IMR-90 (cell line): Measurements from ENCODE around the gene C16orf86.

Experiments used
- BHLHE40 ChIP-seq: fragments of 150-350 bp; IDR thresholded peaks from 2 replicates; pipeline ENCODE4 v1.6.1; 2016; ENCODE audit warnings: mild to moderate bottlenecking, low read depth, low read length
- TF ChIP-seq, protein P1 (sequence below): conservative IDR thresholded peaks from 2 replicates; pipeline ENCODE4 v1.5.1; 2012; ENCODE audit warnings: mild to moderate bottlenecking, low read depth, low read length, improper control_type of control experiment
- TF ChIP-seq, protein P2 (sequence below): fragments of 150-350 bp; IDR thresholded peaks from 2 replicates; pipeline ENCODE4 v1.6.1; 2017; ENCODE audit warnings: mild to moderate bottlenecking, antibody characterized with exemption, low read length, low read depth

- TF ChIP-seq, protein P1, sequence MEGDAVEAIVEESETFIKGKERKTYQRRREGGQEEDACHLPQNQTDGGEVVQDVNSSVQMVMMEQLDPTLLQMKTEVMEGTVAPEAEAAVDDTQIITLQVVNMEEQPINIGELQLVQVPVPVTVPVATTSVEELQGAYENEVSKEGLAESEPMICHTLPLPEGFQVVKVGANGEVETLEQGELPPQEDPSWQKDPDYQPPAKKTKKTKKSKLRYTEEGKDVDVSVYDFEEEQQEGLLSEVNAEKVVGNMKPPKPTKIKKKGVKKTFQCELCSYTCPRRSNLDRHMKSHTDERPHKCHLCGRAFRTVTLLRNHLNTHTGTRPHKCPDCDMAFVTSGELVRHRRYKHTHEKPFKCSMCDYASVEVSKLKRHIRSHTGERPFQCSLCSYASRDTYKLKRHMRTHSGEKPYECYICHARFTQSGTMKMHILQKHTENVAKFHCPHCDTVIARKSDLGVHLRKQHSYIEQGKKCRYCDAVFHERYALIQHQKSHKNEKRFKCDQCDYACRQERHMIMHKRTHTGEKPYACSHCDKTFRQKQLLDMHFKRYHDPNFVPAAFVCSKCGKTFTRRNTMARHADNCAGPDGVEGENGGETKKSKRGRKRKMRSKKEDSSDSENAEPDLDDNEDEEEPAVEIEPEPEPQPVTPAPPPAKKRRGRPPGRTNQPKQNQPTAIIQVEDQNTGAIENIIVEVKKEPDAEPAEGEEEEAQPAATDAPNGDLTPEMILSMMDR = no peak
- TF ChIP-seq, protein P2, sequence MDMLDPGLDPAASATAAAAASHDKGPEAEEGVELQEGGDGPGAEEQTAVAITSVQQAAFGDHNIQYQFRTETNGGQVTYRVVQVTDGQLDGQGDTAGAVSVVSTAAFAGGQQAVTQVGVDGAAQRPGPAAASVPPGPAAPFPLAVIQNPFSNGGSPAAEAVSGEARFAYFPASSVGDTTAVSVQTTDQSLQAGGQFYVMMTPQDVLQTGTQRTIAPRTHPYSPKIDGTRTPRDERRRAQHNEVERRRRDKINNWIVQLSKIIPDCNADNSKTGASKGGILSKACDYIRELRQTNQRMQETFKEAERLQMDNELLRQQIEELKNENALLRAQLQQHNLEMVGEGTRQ = no peak
- no peak for TF ChIP-seq BHLHE40
Measured at GRCh38 chr16:67676516-67676915, 9.9 kb downstream of the C16orf86 start.
